ENCODE results near the gene LRRC49. TPM values are rescaled to one million over a fixed set of nuclear protein-coding genes. Genes with fewer than 3 reads are reported as not detected.

LRRC49 gene
- total and polyA plus RNA-seq, 2 of the 13 experiments (the other 11 are each of a cell fraction or from before 2014, with no cell fraction given), result 0.57 to 1.00 TPM

DNA sequence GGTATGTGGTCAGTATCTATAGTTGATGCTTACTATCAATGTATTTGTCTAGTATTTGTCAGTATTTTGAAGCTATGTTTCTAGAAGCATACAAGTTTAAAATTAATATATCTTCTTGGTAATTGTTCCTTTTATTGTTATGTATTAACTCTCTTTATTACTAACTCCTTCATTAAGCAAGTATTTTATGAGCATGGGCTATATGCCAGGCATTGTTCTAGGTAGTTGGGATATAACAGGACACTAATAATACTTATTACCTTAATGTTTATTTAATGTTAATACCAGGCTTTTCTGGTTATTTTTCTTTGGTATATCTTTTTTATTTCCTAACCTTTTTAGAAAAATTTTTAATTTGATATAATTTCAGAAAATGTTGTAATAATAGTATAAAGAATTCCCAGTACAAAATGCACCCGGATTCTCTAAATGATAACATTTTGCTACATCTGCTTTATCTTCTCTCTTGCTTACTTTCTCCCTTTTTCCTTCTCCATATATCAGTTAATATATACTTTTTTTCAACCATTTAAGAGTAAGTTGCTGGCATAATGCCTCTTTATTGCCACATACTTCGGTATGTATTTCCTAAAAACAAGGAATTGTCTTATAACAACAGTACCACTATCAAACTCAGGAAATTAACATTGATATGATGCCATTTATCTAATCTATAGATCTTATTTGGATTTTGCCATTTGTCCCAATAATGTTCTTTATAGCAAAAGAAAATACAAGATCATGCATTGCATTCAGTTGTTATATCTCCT lies 30.9 kb downstream of the LRRC49 start:
- Histone ChIP-seq H3K4me1 (ENCODE audit: insufficient read depth, low read length) (no peaks in the 10 kb centered on the region), H4K20me1 (ENCODE audit: insufficient read depth, low read length) (no peaks in the 10 kb centered on the region), H3K9me3 (ENCODE audit: low read length) (no peaks in the 10 kb centered on the region), H3K79me2 (ENCODE audit: insufficient read depth, low read length) (no peaks in the 10 kb centered on the region), H3K4me2 (ENCODE audit: low read depth, low read length) (no peak overlapping the region), H3K36me3 (replicated peaks in 1 of 2; ENCODE audit: control insufficient read depth in 1 of 2, insufficient read depth in 2 of 2, low read length in 2 of 2) (no peaks in the 10 kb centered on the region), H3K27me3 (ENCODE audit: control insufficient read depth in 1 of 2, insufficient read depth in 2 of 2, low read length in 2 of 2) (no peaks in the 10 kb centered on the region), H3K27ac (ENCODE audit: extremely low read length, insufficient read depth, low read length) (no peak overlapping the region), H3K9ac (ENCODE audit: insufficient read depth, low read depth, low read length) (no peak overlapping the region), H3K4me3 (replicated peaks in 1 of 3; ENCODE audit: insufficient read depth in 1 of 3, low read depth in 2 of 3, low read length in 3 of 3) (no peak overlapping the region), H2AFZ (ENCODE audit: low read length) (no peak overlapping the region)
- DNase-seq (ENCODE audit: low spot score) (no peak), ATAC-seq (no peak), FAIRE-seq (no peak)
- intact Hi-C loops (cut with micrococcal nuclease; ENCODE audit: unreplicated experiment) (no loop called here), in situ Hi-C loops (cut with HindIII; ENCODE audit: extremely low pct_ligation_motif_present, low pct_unique_long_range_greater_than_20kb) (no loop called here)
- POLR2A ChIA-PET, result no interaction called here
- no TSS peak for BruUV-seq (replicated peaks)
- 6% methylated on average over 2 of the region's 2 CpGs for WGBS (ENCODE audit: low lambda C conversion rate)
- CTCF ChIA-PET (ENCODE audit: low intra/inter-chr PET ratio, low total read pairs), result no interaction called here
- TF ChIP-seq MLLT10 (CRISPR knock-in tag; IDR thresholded peaks at IDR 0.05) (no peak), ZC3H13 (CRISPR knock-in tag; IDR thresholded peaks at IDR 0.05) (no peak), ZNF558 (CRISPR knock-in tag; IDR thresholded peaks at IDR 0.05; ENCODE audit: borderline replicate concordance) (no peak), ZNF782 (CRISPR knock-in tag; IDR thresholded peaks at IDR 0.05; ENCODE audit: borderline replicate concordance) (no peak), ZNF652 (CRISPR knock-in tag; IDR thresholded peaks at IDR 0.05; ENCODE audit: borderline replicate concordance, low read depth) (no peak), ZNF609 (CRISPR knock-in tag; IDR thresholded peaks at IDR 0.05; ENCODE audit: borderline replicate concordance) (no peak), SCMH1 (CRISPR knock-in tag; IDR thresholded peaks at IDR 0.05; ENCODE audit: borderline replicate concordance) (no peak), ARID5B (CRISPR knock-in tag; IDR thresholded peaks at IDR 0.05) (no peak), ZNF350 (CRISPR knock-in tag; IDR thresholded peaks at IDR 0.05; ENCODE audit: borderline replicate concordance, low read depth) (no peak), SETDB1 (CRISPR knock-in tag; IDR thresholded peaks at IDR 0.05; ENCODE audit: borderline replicate concordance) (no peak), KDM4B (CRISPR knock-in tag; IDR thresholded peaks at IDR 0.05) (no peak), ZNF597 (CRISPR knock-in tag; IDR thresholded peaks at IDR 0.05) (no peak)
- TF ChIP-seq, protein P1, sequence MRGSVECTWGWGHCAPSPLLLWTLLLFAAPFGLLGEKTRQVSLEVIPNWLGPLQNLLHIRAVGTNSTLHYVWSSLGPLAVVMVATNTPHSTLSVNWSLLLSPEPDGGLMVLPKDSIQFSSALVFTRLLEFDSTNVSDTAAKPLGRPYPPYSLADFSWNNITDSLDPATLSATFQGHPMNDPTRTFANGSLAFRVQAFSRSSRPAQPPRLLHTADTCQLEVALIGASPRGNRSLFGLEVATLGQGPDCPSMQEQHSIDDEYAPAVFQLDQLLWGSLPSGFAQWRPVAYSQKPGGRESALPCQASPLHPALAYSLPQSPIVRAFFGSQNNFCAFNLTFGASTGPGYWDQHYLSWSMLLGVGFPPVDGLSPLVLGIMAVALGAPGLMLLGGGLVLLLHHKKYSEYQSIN (CRISPR knock-in tag; IDR thresholded peaks at IDR 0.05; ENCODE audit: borderline replicate concordance), result no peak

Measured in HepG2 (cell line).